Mesangial cell (primary cell): ENCODE results near the gene PPP2R5E. TPM values are rescaled to one million over a fixed set of nuclear protein-coding genes. Genes with fewer than 3 reads are reported as not detected.

ENCODE experiments used
- total RNA-seq: library from RNA; depleted of rRNA; stranded (reverse); fragments of >200 nt; gene quantifications from 2 replicates; pipeline ENCODE4 v1.2.3, GENCODE V29; 2015

PPP2R5E gene
- 9.4 and 13.7 TPM in 2 replicates for total RNA-seq

DNA sequence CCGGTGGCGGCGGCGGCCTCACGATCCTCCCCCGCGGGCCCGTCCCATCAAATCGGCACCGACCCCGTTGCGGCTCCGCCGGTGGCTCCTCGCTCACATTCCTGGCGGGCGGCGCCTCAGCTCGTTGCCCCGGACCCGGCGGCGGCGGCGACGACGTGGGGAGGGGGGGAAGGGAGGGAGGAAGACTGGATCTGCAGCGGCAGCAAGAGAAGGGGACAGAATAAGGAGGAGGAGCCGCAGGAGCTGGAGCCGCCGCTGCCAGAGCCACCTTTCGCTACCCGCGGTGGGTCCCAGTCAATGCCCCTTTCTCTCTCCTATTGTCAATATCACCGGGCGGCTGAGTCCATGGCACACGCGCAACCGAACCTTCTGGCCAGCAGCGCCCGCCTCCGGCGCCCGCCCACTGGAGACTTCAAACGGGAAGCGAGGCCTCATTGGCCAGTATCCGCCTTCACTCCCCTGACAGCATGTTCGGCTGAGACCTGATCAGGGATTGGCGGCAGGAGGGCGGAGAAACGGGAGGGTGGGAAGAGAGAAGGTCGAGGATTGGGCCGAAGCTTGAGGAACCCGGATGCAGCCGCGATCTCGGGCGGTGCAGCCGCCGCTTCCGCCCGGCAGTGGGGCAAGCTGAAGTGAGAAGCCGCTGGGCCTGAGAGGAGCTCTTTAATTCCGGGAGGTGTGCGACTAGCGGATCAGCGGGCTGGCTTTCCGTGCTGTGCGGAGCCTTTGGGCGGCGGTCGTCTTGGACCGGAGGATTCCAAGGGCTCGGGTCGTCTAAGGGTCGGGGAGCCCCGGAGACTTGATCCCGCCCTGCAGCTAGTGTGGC lies at the start of gene PPP2R5E:
Gene PPP2R5E, minus strand, starts transcription at position 378 of the 826 bp plus-strand sequence. CDS start 3,692 bp downstream, outside the sequence.

Other genes starting within 250 kb of the PPP2R5E start
- not detected in 2 replicates for gene GPHB5, start 224.4 kb downstream of the PPP2R5E start, total RNA-seq
- gene WDR89, start 98.5 kb upstream of the PPP2R5E start, total RNA-seq: 3.3 and 5.1 TPM in 2 replicates
- 15.5 and 16.9 TPM in 2 replicates for gene SGPP1, start 184.7 kb upstream of the PPP2R5E start, total RNA-seq